Lower lobe of right lung (tissue), 2 donors: Measurements from ENCODE around the gene KIF5A. TPM values are rescaled to one million over a fixed set of nuclear protein-coding genes. Genes with fewer than 3 reads are reported as not detected.

Experiments
- ATAC-seq, 2 donors: fragments of 200-7000 bp; cut with Tn5 transposase; one replicate each; pipeline ENCODE4 v1.9.1; 2020 to 2022; ENCODE audit warnings: mild to moderate bottlenecking in 2 of 2, moderate library complexity in 2 of 2
- DNase-seq: peaks from one replicate; pipeline ENCODE4 v3.0.0-alpha.2; 2020
- H3K27ac ChIP-seq: fragments of 200-600 bp; one replicate; pipeline ENCODE4 v1.8.0; 2022
- H3K27me3 ChIP-seq: fragments of 200-600 bp; one replicate; pipeline ENCODE4 v1.8.0; 2022; ENCODE audit warnings: low read depth
- H3K36me3 ChIP-seq: fragments of 200-600 bp; one replicate; pipeline ENCODE4 v1.8.0; 2022; ENCODE audit warnings: mild to moderate bottlenecking
- H3K4me1 ChIP-seq: fragments of 200-600 bp; one replicate; pipeline ENCODE4 v1.8.0; 2022
- H3K4me3 ChIP-seq: fragments of 200-600 bp; one replicate; pipeline ENCODE4 v1.8.0; 2022; ENCODE audit warnings: mild to moderate bottlenecking
- H3K9me3 ChIP-seq: fragments of 200-600 bp; one replicate; pipeline ENCODE4 v1.8.0; 2022
- CTCF ChIP-seq: fragments of 200-600 bp; IDR thresholded peaks from one replicate; pipeline ENCODE4 v1.8.0; 2022; ENCODE audit warnings: antibody characterized with exemption, mild to moderate bottlenecking
- intact Hi-C: fragments of 100-400 bp; cut with DNase I; formaldehyde crosslinking; loops from one replicate; pipeline ENCODE4 v1.11.0; 2022
- total RNA-seq: library from RNA; stranded (reverse); fragmentation: NEBNext Ultra II Directional; extraction: Animal tissue kit (Norgen Biotek cat#: 25700); gene quantifications from one replicate; pipeline ENCODE4 v1.2.1, GENCODE V29; 2021
- donor health status: DM: no; HTN: yes; CAD: no; lungs with severe emphysema.

KIF5A gene
- total RNA-seq, 1 donor from 2014 or later = 0.09 TPM

GRCh38 chr12:57581802-57582201 lies 32.0 kb downstream of the KIF5A start:
- Histone ChIP-seq H3K27me3 (no peaks in the 10 kb centered on the region), H3K36me3 (no peaks in the 10 kb centered on the region), H3K4me3 (no peak overlapping the region), H3K27ac (no peak overlapping the region), H3K9me3 (no peaks in the 10 kb centered on the region), H3K4me1 (no peaks in the 10 kb centered on the region)
- DNase-seq (no peak), ATAC-seq (no peak)
- no peak for TF ChIP-seq CTCF
- intact Hi-C loops = loop anchor here (10.0 kb wide), 1 partner anchor 53 kb away; the partner anchor contains the start of gene B4GALNT1

GRCh38 chr12:57582440-57582839 lies 32.6 kb downstream of the KIF5A start:
- ATAC-seq = no peak
- no peaks in the 10 kb centered on the region for H3K9me3 ChIP-seq
- no peak overlapping the region for H3K27ac ChIP-seq
- no peak for DNase-seq
- H3K4me3 ChIP-seq = no peak overlapping the region
- TF ChIP-seq CTCF = no peak
- no peaks in the 10 kb centered on the region for H3K4me1 ChIP-seq
- intact Hi-C loops = loop anchor here (10.0 kb wide), 1 partner anchor 52 kb away; the partner anchor contains the start of gene B4GALNT1
- H3K27me3 ChIP-seq = no peaks in the 10 kb centered on the region
- H3K36me3 ChIP-seq = no peaks in the 10 kb centered on the region

- no peaks in the 10 kb centered on the region for H3K9me3 ChIP-seq
- peak; percentile 90 for TF ChIP-seq CTCF
- DNase-seq (no peak), ATAC-seq (peak; percentile 93 to 96)
- H3K4me3 ChIP-seq = no peak overlapping the region
- H3K36me3 ChIP-seq = no peaks in the 10 kb centered on the region
- intact Hi-C loops = loop anchor here (10.0 kb wide), 1 partner anchor 52 kb away; the partner anchor contains the start of gene B4GALNT1
- no peak overlapping the region for H3K27ac ChIP-seq
- peaks cover 3% of the 10 kb centered on the region for H3K27me3 ChIP-seq
- no peaks in the 10 kb centered on the region for H3K4me1 ChIP-seq
Observed at GRCh38 chr12:57583008-57583831, 33.4 kb downstream of the KIF5A start.

- H3K27me3 ChIP-seq = peaks cover 5% of the 10 kb centered on the region
- H3K4me1 ChIP-seq = no peaks in the 10 kb centered on the region
- DNase-seq (no peak), ATAC-seq (no peak)
- no peak overlapping the region for H3K27ac ChIP-seq
- no peak overlapping the region for H3K4me3 ChIP-seq
- H3K36me3 ChIP-seq = no peaks in the 10 kb centered on the region
- intact Hi-C loops = loop anchor here (10.0 kb wide), 1 partner anchor 51 kb away; the partner anchor contains the start of gene B4GALNT1
- H3K9me3 ChIP-seq = no peaks in the 10 kb centered on the region
- no peak for TF ChIP-seq CTCF
Observed at GRCh38 chr12:57584050-57584449, 34.2 kb downstream of the KIF5A start.

GRCh38 chr12:57584690-57585089 lies 34.8 kb downstream of the KIF5A start:
- Histone ChIP-seq H3K4me1 (no peaks in the 10 kb centered on the region), H3K9me3 (no peaks in the 10 kb centered on the region), H3K27ac (no peak overlapping the region), H3K4me3 (no peak overlapping the region), H3K27me3 (peaks cover 5% of the 10 kb centered on the region), H3K36me3 (no peaks in the 10 kb centered on the region)
- ATAC-seq (peak in 1 of 2 donors; percentile 34), DNase-seq (no peak)
- intact Hi-C loops = loop anchor here (10.0 kb wide), 1 partner anchor 50 kb away; the partner anchor contains the start of gene B4GALNT1
- no peak for TF ChIP-seq CTCF
